Omental fat pad (tissue), 4 donors: Measurements from ENCODE around the gene ABCD3. TPM values are rescaled to one million over a fixed set of nuclear protein-coding genes. Genes with fewer than 3 reads are reported as not detected.

Source experiments
- ATAC-seq: fragments of 150-250 bp; one replicate; pipeline ENCODE4 v1.9.1; 2016; ENCODE audit warnings: mild to moderate bottlenecking, moderate library complexity; ENCODE audit not compliant: low FRiP score
- DNase-seq: peaks from one replicate; pipeline ENCODE4 v3.0.0-alpha.2; 2019; ENCODE audit warnings: low spot score
- total RNA-seq, 4 donors: library from RNA; depleted of rRNA; stranded (reverse); fragments of >200 nt; gene quantifications; one replicate each; pipeline ENCODE4 v1.1.0, GENCODE V29; 2016
- TF ChIP-seq, protein P1 (sequence below), 3 donors: fragments of 450-650 bp; IDR thresholded peaks; one replicate each; pipeline ENCODE4 v1.5.1; 2016 to 2017; ENCODE audit warnings: antibody characterized with exemption in 3 of 3, mild to moderate bottlenecking in 3 of 3, moderate library complexity in 2 of 3

ABCD3 gene
- total RNA-seq, 4 donors from 2014 or later = 18.5 to 43.5 (median 23.4) TPM

DNA sequence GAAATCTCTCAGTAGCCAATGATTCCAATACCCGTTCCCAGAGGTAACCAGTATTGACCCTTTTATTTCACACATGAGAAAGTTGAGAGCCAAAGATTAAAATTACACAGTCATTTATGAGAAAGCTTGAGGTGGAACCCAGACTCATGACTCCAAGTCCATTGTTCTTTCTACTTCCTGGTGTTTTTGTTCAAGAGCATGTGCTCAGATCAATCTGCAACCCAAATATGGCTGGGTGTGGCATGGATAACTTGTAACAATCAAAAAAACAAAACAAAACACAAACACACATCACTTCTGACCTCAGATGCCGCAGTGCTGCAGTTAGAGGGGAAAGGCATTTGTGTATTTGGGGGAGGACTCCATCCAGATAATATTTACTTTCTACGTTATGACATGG, 18.7 kb upstream of the ABCD3 start:
- TF ChIP-seq, protein P1, sequence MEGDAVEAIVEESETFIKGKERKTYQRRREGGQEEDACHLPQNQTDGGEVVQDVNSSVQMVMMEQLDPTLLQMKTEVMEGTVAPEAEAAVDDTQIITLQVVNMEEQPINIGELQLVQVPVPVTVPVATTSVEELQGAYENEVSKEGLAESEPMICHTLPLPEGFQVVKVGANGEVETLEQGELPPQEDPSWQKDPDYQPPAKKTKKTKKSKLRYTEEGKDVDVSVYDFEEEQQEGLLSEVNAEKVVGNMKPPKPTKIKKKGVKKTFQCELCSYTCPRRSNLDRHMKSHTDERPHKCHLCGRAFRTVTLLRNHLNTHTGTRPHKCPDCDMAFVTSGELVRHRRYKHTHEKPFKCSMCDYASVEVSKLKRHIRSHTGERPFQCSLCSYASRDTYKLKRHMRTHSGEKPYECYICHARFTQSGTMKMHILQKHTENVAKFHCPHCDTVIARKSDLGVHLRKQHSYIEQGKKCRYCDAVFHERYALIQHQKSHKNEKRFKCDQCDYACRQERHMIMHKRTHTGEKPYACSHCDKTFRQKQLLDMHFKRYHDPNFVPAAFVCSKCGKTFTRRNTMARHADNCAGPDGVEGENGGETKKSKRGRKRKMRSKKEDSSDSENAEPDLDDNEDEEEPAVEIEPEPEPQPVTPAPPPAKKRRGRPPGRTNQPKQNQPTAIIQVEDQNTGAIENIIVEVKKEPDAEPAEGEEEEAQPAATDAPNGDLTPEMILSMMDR (IDR thresholded peaks at IDR 0.05) = no peak
- no peak for DNase-seq
- no peak for ATAC-seq

DNA sequence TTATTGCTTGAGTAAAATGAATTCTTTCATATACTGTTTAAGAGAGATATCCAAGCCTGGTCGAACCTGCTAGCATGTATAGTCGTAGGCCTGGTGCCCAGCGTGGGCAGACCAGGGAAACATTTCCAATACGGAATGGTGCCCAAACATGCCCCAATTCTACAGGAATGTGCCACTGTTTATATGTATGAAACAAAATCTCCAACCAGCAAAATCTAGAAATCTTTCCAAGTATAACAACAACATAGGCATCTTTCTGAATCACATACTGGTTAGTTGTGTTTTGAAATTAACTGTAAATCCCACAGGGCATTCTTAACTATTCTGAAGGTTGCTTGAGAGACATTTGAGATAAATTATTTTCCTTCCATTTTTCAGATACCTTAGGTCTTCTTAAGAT, 17.0 kb upstream of the ABCD3 start:
- TF ChIP-seq, protein P1 (IDR thresholded peaks at IDR 0.05) = no peak
- no peak for ATAC-seq
- DNase-seq = no peak

DNA sequence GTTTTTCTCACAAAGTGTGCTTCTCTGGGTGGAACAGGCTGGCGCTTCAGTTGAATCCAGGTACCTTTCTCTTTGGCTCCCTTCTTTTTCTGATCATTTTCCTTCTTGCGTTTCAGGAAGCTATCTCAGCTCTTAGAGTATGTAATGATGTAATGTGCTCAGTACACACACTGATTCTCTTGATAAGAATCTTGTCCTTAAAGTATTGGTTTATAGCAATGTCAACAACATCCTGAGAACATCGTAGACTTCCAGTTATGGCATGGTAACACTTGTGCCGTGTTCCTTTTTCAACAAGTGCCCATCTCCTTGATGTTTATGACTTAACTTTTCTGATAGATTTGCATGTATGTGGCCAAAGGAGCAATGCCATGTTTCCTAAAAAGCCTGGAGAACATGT, 11.7 kb upstream of the ABCD3 start:
- DNase-seq = no peak
- no peak for ATAC-seq
- TF ChIP-seq, protein P1 (IDR thresholded peaks at IDR 0.05) = no peak

DNA sequence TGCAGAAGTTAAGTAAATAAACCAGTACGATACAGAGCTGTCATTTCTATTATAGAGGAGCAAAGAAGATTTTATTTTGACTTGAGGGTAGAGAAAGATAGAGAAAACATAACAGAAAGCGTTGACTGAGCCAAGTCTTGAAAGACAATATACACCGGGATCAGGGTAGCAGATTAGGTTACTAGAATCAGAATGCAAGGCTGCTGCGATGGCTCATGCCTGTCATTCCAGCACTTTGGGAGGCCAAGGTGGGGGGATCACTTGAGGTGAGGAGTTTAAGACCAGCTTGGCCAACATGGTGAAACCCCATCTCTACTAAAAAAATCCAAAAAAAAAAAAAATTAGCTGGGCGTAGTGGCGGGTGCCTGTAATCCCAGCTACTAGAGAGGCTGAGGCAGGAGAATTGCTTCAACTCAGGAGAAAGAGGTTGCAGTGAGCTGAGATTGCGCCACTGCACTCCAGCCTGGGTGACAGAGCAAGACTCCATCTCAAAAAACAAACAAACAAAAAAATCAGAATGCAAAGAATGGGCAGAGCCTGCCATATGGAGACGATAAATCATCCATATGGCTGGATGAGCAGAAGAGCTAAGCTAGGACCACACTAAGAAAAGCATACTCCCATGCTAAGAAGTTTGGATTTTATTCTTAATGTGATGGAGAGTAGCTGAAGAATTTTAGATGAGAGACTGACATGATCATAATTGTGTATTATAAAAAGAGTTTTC, 9.9 kb upstream of the ABCD3 start:
- DNase-seq = no peak
- TF ChIP-seq, protein P1 (IDR thresholded peaks at IDR 0.05) = no peak
- ATAC-seq = no peak

DNA sequence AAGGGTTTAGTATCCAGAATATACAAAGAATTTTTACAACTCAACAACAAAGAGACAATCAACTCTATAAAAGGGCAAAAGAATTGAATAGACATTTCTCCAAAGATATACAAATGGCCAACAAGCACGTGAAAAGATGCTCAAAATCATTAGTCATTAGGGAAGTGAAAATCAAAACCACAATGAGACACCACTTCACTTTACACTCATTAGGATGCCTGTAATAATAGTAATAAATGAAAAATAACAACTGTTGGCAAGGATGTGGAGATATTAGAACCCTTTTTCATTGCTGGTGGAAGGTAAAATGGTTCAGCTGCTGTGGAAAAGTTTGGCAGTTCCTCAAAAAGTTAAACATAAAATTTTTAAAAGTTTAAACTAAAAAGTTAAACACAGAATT, 7.0 kb upstream of the ABCD3 start:
- DNase-seq (no peak), ATAC-seq (no peak)
- TF ChIP-seq, protein P1 (IDR thresholded peaks at IDR 0.05) = no peak

DNA sequence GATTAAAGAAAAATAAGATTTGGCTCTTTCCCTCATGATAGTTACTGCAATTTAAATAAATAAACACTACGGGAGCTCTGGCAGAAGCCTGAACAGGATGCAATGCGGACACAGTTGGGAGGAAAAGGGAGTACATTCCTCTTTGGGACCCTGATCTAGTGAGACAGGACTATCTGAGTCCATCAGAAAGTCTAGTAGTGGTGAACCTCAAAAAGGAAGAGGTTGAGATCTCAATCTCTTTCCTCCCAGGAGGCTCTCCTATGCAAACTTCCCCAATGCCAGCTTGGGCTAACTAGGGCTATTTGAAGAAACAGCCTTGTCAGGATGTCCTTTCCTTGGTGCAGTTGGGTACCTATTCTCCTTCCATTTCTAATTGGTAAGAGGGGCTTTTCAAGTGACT, 4.9 kb upstream of the ABCD3 start:
- ATAC-seq = no peak
- no peak for DNase-seq

More for the DNA sequence above, 4.9 kb upstream of the ABCD3 start:
- TF ChIP-seq, protein P1 (IDR thresholded peaks at IDR 0.05) = no peak
